ENCODE data around the gene ANK3. TPM values are rescaled to one million over a fixed set of nuclear protein-coding genes. Genes with fewer than 3 reads are reported as not detected.

ANK3 gene
- total and polyA plus RNA-seq, 3 donors from 2014 or later: 23.5 to 39.9 (median 38.6) TPM

GRCh38 chr10:60197206-60197605 lies 192.5 kb downstream of the ANK3 start:
- intact Hi-C loops (cut with DNase I; ENCODE audit: low total_unique reads): no loop called here
- Histone ChIP-seq H3K9me3 (no peaks in the 10 kb centered on the region), H3K4me3 (no peak overlapping the region), H3K4me1 (peaks cover 7% of the 10 kb centered on the region), H3K27me3 (no peaks in the 10 kb centered on the region), H3K36me3 (ENCODE audit: low read depth, missing control alignments) (no peaks in the 10 kb centered on the region), H3K27ac (no peak overlapping the region)
- no peak for DNase-seq
- no peak for TF ChIP-seq POLR2A (IDR thresholded peaks at IDR 0.05)
- TF ChIP-seq, protein P1, sequence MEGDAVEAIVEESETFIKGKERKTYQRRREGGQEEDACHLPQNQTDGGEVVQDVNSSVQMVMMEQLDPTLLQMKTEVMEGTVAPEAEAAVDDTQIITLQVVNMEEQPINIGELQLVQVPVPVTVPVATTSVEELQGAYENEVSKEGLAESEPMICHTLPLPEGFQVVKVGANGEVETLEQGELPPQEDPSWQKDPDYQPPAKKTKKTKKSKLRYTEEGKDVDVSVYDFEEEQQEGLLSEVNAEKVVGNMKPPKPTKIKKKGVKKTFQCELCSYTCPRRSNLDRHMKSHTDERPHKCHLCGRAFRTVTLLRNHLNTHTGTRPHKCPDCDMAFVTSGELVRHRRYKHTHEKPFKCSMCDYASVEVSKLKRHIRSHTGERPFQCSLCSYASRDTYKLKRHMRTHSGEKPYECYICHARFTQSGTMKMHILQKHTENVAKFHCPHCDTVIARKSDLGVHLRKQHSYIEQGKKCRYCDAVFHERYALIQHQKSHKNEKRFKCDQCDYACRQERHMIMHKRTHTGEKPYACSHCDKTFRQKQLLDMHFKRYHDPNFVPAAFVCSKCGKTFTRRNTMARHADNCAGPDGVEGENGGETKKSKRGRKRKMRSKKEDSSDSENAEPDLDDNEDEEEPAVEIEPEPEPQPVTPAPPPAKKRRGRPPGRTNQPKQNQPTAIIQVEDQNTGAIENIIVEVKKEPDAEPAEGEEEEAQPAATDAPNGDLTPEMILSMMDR (IDR thresholded peaks at IDR 0.05): no peak
- 57 to 65% methylated on average over 3 of the region's 3 CpGs for WGBS, 2 donors

GRCh38 chr10:60194421-60194820 lies 195.3 kb downstream of the ANK3 start:
- Histone ChIP-seq H3K27me3 (no peaks in the 10 kb centered on the region), H3K4me3 (no peak overlapping the region), H3K4me1 (no peaks in the 10 kb centered on the region), H3K27ac (no peak overlapping the region), H3K36me3 (ENCODE audit: low read depth, missing control alignments) (no peaks in the 10 kb centered on the region), H3K9me3 (no peaks in the 10 kb centered on the region)
- no peak for TF ChIP-seq POLR2A (IDR thresholded peaks at IDR 0.05)
- TF ChIP-seq, protein P1 (IDR thresholded peaks at IDR 0.05): no peak
- no peak for DNase-seq
- intact Hi-C loops (cut with DNase I; ENCODE audit: low total_unique reads): no loop called here

- intact Hi-C loops (cut with DNase I; ENCODE audit: low total_unique reads): no loop called here
- TF ChIP-seq, protein P1 (IDR thresholded peaks at IDR 0.05): no peak
- no peak for TF ChIP-seq POLR2A (IDR thresholded peaks at IDR 0.05)
Measured at GRCh38 chr10:60192946-60193345, 196.7 kb downstream of the ANK3 start.

GRCh38 chr10:60189861-60190475 lies 199.7 kb downstream of the ANK3 start:
- intact Hi-C loops (cut with DNase I; ENCODE audit: low total_unique reads): no loop called here
- no peak for DNase-seq
- H3K27ac ChIP-seq: no peak overlapping the region
- H3K4me3 ChIP-seq: no peak overlapping the region
- H3K4me1 ChIP-seq: no peaks in the 10 kb centered on the region
- TF ChIP-seq POLR2A (IDR thresholded peaks at IDR 0.05): no peak
- TF ChIP-seq, protein P1 (IDR thresholded peaks at IDR 0.05): no peak
- H3K36me3 ChIP-seq (ENCODE audit: low read depth, missing control alignments): no peaks in the 10 kb centered on the region
- WGBS, 2 donors: 62 to 74% methylated on average over 1 of the region's 1 CpG
- no peaks in the 10 kb centered on the region for H3K9me3 ChIP-seq
- no peaks in the 10 kb centered on the region for H3K27me3 ChIP-seq

More at GRCh38 chr10:60192946-60193345, 196.7 kb downstream of the ANK3 start:
- no peak overlapping the region for H3K27ac ChIP-seq
- no peaks in the 10 kb centered on the region for H3K9me3 ChIP-seq
- H3K27me3 ChIP-seq: no peaks in the 10 kb centered on the region
- no peak for DNase-seq
- no peaks in the 10 kb centered on the region for H3K36me3 ChIP-seq (ENCODE audit: low read depth, missing control alignments)
- H3K4me3 ChIP-seq: no peak overlapping the region
- no peaks in the 10 kb centered on the region for H3K4me1 ChIP-seq

- intact Hi-C loops (cut with DNase I; ENCODE audit: low total_unique reads): no loop called here
- H3K4me3 ChIP-seq: no peak overlapping the region
- no peaks in the 10 kb centered on the region for H3K4me1 ChIP-seq
- no peak for DNase-seq
- no peaks in the 10 kb centered on the region for H3K27me3 ChIP-seq
- no peaks in the 10 kb centered on the region for H3K36me3 ChIP-seq (ENCODE audit: low read depth, missing control alignments)
- H3K27ac ChIP-seq: no peak overlapping the region
- WGBS, 2 donors: 95 to 100% methylated on average over 1 of the region's 1 CpG
- TF ChIP-seq, protein P1 (IDR thresholded peaks at IDR 0.05): no peak
- TF ChIP-seq POLR2A (IDR thresholded peaks at IDR 0.05): no peak
- no peaks in the 10 kb centered on the region for H3K9me3 ChIP-seq
Measured at GRCh38 chr10:60188548-60188947, 201.1 kb downstream of the ANK3 start.

Measured in testis (tissue), 3 donors.